GM12864 (cell line): Measurements from ENCODE around the gene TRPM5.

Source experiments
- DNase-seq: peaks from one replicate; pipeline ENCODE4 v3.0.0-alpha.2; 2011; ENCODE audit warnings: low read depth
- H3K4me3 ChIP-seq: 2 replicates; pipeline ENCODE4 v1.5.1; 2011; ENCODE audit warnings: mild to moderate bottlenecking, low read depth, low read length, control low read depth
- TF ChIP-seq, protein P1 (sequence below): IDR thresholded peaks from 2 replicates; pipeline ENCODE4 v1.5.1; 2011; ENCODE audit warnings: low read depth, mild to moderate bottlenecking, moderate library complexity, low read length, control low read depth, inconsistent platforms; ENCODE audit errors: missing control alignments

Gene TRPM5

DNA sequence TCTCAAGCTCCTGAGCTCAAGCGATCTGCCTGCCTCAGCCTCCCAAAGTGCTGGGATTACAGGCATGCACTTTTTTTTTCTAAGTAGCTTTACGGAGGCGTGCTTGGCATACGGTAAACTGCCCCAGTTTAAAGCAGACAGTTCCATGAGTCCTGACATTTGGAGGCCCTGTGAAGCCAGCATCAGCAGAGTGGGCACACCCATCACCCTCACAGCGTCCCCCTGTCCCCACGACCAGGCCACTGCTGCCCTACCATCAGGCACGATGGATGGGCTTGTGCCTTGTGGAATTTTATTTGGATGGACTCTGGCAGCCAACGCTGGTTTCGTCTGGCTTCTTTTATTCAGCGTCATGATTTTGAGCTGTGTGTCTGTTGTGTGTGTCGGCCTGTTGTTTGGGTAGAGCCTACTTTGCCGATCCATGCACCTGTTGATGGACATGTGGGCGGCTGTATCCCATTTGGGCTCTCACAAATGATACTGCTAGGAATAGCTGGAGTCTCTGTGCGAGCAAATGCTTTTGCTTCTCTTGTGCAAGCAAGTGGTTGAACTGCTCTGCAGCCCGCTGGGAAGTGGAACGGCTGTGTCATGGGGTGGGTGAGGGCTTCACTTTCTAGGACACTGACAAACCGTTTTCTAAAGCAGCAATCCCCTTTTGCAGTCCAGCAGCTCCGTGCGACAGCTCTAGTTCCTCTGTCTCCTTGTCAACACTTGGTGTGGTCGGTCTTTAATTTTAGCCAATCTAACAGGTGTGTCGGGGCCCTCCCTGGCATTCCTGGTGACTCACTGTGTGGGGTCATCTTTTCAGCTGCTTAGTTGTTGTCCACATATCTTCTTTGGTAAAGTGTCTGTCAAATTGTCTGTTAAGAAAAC lies 24.3 kb upstream of the TRPM5 start:
- TF ChIP-seq, protein P1, sequence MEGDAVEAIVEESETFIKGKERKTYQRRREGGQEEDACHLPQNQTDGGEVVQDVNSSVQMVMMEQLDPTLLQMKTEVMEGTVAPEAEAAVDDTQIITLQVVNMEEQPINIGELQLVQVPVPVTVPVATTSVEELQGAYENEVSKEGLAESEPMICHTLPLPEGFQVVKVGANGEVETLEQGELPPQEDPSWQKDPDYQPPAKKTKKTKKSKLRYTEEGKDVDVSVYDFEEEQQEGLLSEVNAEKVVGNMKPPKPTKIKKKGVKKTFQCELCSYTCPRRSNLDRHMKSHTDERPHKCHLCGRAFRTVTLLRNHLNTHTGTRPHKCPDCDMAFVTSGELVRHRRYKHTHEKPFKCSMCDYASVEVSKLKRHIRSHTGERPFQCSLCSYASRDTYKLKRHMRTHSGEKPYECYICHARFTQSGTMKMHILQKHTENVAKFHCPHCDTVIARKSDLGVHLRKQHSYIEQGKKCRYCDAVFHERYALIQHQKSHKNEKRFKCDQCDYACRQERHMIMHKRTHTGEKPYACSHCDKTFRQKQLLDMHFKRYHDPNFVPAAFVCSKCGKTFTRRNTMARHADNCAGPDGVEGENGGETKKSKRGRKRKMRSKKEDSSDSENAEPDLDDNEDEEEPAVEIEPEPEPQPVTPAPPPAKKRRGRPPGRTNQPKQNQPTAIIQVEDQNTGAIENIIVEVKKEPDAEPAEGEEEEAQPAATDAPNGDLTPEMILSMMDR = no peak
- no peak for DNase-seq
- no peak overlapping the region for H3K4me3 ChIP-seq

DNA sequence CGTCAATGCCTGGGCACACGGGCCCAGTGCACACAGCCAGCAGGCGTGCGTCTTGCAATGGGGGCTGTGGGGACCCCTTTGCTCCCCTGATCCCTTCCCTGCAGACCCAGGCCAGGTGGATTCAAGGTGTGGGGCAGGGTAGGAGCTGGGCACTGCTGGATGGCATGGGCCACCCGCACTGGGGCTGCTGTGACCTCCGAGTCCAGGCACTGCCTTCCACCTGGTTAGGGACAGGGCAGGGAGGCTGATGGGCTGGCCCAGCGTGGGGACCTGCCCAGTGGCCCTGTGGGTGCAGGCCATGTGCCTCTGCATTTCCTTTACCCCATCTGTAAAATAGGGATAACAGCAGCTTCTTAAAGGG lies 23.4 kb upstream of the TRPM5 start:
- DNase-seq = no peak
- H3K4me3 ChIP-seq = no peak overlapping the region
- TF ChIP-seq, protein P1 = no peak

DNA sequence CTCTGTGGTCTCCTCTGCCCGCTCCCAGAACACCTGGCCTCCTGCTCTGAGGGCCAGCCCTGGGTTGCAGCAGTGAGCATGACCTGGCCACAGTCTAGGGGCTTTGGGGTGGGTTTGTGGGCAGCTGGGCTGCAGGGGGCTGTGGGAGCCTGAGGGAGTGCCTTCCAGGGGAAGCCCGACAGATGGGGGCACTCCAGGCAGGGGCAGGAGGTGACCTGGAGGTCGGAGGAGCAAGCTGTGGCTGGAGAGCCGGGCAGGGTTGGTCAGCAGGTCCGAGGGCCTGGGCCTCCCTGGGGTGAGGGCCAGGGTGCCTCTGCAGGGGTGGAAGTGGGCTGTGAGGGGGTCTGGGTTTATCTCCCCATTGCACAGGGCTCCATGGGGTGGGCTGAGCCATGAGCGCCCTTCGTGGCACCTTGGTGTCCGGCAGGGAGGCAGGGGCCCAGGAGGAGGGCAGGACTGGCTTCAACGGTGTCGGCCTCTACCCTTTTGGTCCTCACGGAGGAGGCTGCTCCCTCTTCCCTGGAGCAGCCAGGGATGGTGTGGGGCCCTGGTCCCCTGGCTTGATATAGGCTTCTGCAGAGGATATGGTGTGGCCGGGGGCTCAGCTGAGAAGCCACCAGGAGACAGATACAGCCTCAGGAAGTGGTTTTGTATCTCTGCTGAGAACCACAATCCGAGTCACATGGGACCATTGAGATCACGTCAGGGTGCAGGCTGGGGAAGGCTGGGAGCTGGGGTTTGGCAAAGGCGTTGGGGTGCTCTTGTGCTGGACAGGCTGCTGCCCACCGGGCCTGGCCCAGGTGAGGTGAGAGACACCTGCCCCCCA lies 22.8 kb upstream of the TRPM5 start:
- DNase-seq = no peak

DNA sequence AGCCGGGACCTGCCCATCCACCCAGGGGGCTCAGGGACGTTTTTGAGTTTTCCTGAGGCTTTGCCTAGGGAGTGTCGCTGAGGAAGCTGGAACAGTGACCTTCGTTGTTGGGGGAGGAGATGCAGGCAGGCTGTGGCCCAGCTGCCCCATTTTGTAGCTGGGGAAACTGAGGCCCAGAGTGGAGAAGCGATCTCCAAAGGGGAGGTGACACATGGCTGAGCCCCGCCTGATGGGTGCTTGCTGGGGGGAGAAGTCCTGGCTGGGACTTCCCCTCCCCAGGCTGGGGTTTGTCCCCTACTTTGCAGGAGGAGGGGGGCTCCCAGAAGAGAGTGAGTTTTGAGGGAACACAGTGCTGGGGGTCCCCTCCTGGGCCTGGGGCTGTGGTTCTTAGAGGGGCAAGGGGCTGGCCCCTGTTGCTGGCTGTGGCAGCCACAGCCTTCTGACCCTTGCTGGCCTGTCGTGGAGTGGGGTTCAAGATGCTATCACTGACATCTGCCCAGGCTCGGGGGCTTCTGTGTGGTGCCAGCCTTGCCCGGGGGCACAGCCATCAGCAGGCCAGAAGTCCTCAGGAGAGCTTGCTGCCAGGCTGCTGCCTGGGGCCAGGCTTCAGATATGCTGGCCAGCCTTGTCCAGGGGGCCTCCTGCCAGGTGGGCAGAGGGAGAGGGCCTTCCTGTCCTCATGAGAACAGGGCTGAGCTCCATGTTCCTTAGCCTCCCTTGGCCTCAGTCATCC lies 21.9 kb upstream of the TRPM5 start:
- H3K4me3 ChIP-seq = no peak overlapping the region
- DNase-seq = no peak

More for the DNA sequence above, 22.8 kb upstream of the TRPM5 start:
- H3K4me3 ChIP-seq = no peak overlapping the region
- TF ChIP-seq, protein P1 = no peak

DNA sequence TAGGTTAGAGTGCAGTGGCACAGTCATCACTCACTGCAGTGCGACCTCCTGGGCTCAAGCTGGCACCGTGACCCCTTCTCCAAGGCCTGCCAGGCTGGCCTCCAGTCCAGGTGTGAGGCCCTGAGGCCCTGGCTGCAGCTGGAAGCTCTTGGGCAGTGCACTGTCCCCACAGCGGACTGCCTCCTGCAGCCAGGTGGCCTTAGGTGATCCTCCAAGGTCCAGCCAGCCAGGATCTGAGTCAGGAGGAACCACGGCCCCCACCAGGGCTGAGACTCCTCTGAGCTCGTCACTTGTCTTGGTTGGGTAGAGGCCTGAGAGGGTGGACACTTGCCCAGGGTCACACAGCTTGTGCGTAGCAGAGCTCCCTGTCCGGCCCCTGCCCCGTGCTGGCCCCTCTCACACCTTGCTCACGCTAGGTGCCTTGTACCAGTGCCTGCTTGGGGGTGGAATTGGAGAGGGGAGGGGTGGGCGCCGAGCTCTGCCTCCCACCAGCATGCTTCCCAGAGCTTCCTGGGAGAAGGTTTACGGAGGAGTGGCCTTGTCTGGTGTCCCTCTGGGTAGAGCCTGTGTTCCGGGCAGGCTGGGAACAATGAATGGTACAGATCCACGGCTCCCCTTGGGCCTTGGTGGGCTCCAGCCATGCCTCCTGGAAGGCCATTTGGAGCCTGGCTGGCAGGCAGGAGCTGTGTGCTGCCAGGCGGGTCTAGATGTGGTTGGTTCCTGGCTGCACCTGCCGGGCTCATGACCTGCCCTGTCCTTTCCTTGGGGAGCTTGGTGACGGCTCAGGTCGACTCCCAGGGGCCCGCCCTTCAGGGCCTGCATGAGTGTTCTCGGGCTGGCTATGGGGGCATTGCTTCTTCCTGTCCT lies 21.1 kb upstream of the TRPM5 start:
- TF ChIP-seq, protein P1 = no peak
- no peak for DNase-seq

More for the DNA sequence above, 21.9 kb upstream of the TRPM5 start:
- TF ChIP-seq, protein P1 = no peak

DNA sequence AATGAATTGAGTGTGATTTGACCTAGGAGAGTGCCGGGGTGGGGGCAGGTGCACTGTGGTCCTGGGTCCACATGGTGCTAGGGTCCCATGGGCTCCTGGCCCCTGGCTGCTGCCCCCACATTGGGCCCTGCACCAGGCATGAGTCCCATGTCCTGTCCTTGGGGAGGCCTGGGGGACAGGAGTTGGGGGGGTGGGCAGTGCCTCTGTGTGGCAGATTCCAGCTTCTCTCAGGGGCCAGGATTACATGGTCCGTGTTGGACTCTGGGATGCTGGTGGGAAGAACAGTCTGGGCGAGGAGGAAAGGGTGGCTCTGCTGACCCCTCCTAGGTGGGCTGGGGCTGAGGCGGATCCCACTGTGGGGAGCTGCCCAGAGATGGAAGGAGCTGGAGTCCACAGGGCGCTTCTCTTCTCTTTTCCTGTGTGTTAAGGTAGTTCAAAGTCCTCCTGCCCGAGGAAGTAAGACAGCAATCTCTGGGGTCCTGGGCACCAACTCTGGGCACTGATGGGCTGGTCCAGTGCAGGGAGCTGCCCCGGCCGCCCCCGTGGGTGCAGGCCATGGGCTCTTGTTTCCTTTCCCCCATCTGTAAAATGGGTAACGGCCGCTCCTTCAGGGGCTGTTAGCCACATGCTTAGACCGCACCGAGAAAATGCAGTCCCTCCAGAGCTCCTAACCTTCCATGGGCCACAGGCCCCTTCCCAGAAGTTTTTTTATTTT lies 20.3 kb upstream of the TRPM5 start:
- TF ChIP-seq, protein P1 = no peak
- no peak for DNase-seq

More for the DNA sequence above, 21.1 kb upstream of the TRPM5 start:
- H3K4me3 ChIP-seq = no peak overlapping the region

More for the DNA sequence above, 20.3 kb upstream of the TRPM5 start:
- no peak overlapping the region for H3K4me3 ChIP-seq
